IMR-90 (cell line): ENCODE data around the gene CHRNB4. TPM values are rescaled to one million over a fixed set of nuclear protein-coding genes. Genes with fewer than 3 reads are reported as not detected.

ENCODE experiments used
- ATAC-seq: fragments of 200-7000 bp; cut with Tn5 transposase; 2 replicates; pipeline ENCODE4 v1.9.1; 2020; ENCODE audit warnings: low read depth, mild to moderate bottlenecking, moderate library complexity
- BruUV-seq: library from RNA; stranded (reverse); fragments of 400-500 nt; replicated peaks from 2 replicates; lab custom pipeline; 2021; lab: Mats Ljungman, UMichigan
- CTCF ChIA-PET: fragments of 300-600 bp; formaldehyde crosslinking; extraction: SDS; loops from one replicate; lab custom pipeline; 2021; ENCODE audit warnings: antibody characterized with exemption; lab: Yijun Ruan, JAX
- POLR2A ChIA-PET: fragments of 300-600 bp; sonication (Branson Sonifier 250); formaldehyde crosslinking; loops from one replicate; lab custom pipeline; 2022; ENCODE audit warnings: antibody characterized with exemption; ENCODE audit not compliant: unreplicated experiment; lab: Charles Lee
- DNase-seq: peaks from one replicate; pipeline ENCODE4 v3.0.0; 2013
- H2AFZ ChIP-seq: replicated peaks from 2 replicates; pipeline ENCODE3; 2013; ENCODE audit warnings: low read length, mild to moderate bottlenecking; ENCODE audit not compliant: poor library complexity
- H2AK5ac ChIP-seq: 2 replicates; pipeline ENCODE4 v1.6.1; 2013; ENCODE audit warnings: low read depth, low read length, inconsistent platforms
- H2AK9ac ChIP-seq: replicated peaks from 2 replicates; pipeline ENCODE3; 2013; ENCODE audit warnings: mild to moderate bottlenecking, low read depth, low read length, moderate library complexity; ENCODE audit not compliant: poor library complexity
- H2BK120ac ChIP-seq: 2 replicates; pipeline ENCODE4 v1.6.1; 2013; ENCODE audit warnings: low read depth, low read length, inconsistent platforms
- H2BK15ac ChIP-seq: 3 replicates; pipeline ENCODE4 v1.6.1; 2013; ENCODE audit warnings: low read depth, low read length, inconsistent platforms
- H2BK20ac ChIP-seq: 2 replicates; pipeline ENCODE4 v1.6.1; 2013; ENCODE audit warnings: low read depth, mild to moderate bottlenecking, inconsistent platforms, low read length, moderate library complexity
- H2BK5ac ChIP-seq: 2 replicates; pipeline ENCODE4 v1.6.1; 2013; ENCODE audit warnings: mild to moderate bottlenecking, low read depth, low read length, inconsistent platforms; ENCODE audit not compliant: poor library complexity, severe bottlenecking
- H3K14ac ChIP-seq: replicated peaks from 2 replicates; pipeline ENCODE4 v1.6.1; 2013; ENCODE audit warnings: low read depth, low read length, inconsistent platforms
- H3K18ac ChIP-seq: 2 replicates; pipeline ENCODE4 v1.6.1; 2013; ENCODE audit warnings: low read depth, low read length, control low read depth
- H3K23ac ChIP-seq: 2 replicates; pipeline ENCODE4 v1.6.1; 2013; ENCODE audit warnings: low read depth, low read length, inconsistent platforms
- H3K27ac ChIP-seq: 2 replicates; pipeline ENCODE4 v1.5.1; 2013; ENCODE audit warnings: mild to moderate bottlenecking, control low read depth, low read length; ENCODE audit not compliant: insufficient read depth
- H3K27me3 ChIP-seq: 2 replicates; pipeline ENCODE4 v1.6.1; 2013; ENCODE audit warnings: low read length; ENCODE audit not compliant: control insufficient read depth, insufficient read depth
- H3K36me3 ChIP-seq: 2 replicates; pipeline ENCODE4 v1.6.1; 2013; ENCODE audit warnings: low read length, mixed read lengths; ENCODE audit not compliant: control insufficient read depth, insufficient read depth
- H3K4ac ChIP-seq: 2 replicates; pipeline ENCODE4 v1.6.1; 2013; ENCODE audit warnings: low read depth, low read length, inconsistent platforms
- H3K4me1 ChIP-seq: 2 replicates; pipeline ENCODE4 v1.6.1; 2013; ENCODE audit warnings: low read length, mixed read lengths; ENCODE audit not compliant: control insufficient read depth, insufficient read depth
- H3K4me2 ChIP-seq: 2 replicates; pipeline ENCODE4 v1.6.1; 2013; ENCODE audit warnings: low read depth, mild to moderate bottlenecking, control low read depth, low read length, moderate library complexity
- H3K4me3 ChIP-seq: 2 replicates; pipeline ENCODE4 v1.5.1; 2013; ENCODE audit warnings: low read depth, mild to moderate bottlenecking, control low read depth, low read length, moderate library complexity; ENCODE audit not compliant: insufficient read depth
- H3K56ac ChIP-seq: 2 replicates; pipeline ENCODE4 v1.6.1; 2013; ENCODE audit warnings: low read length, inconsistent platforms; ENCODE audit not compliant: insufficient read depth; ENCODE audit errors: extremely low read depth
- H3K79me1 ChIP-seq, 2 experiments: 2 replicates each; pipeline ENCODE4 v1.6.1; 2013; ENCODE audit warnings: low read length in 2 of 2, inconsistent platforms in 1 of 2, low read depth in 1 of 2
- H3K9ac ChIP-seq: 2 replicates; pipeline ENCODE4 v1.6.1; 2013; ENCODE audit warnings: low read depth, low read length, control low read depth
- H3K9me1 ChIP-seq: 2 replicates; pipeline ENCODE4 v1.6.1; 2013; ENCODE audit warnings: low read length, inconsistent platforms; ENCODE audit not compliant: insufficient read depth
- H3K9me3 ChIP-seq: 2 replicates; pipeline ENCODE4 v1.6.1; 2013; ENCODE audit warnings: low read length; ENCODE audit not compliant: control insufficient read depth, insufficient read depth
- H4K20me1 ChIP-seq: 2 replicates; pipeline ENCODE4 v1.6.1; 2013; ENCODE audit warnings: low read length, inconsistent platforms; ENCODE audit not compliant: insufficient read depth
- H4K5ac ChIP-seq: 2 replicates; pipeline ENCODE4 v1.6.1; 2013; ENCODE audit warnings: mild to moderate bottlenecking, low read depth, low read length, control low read depth
- H4K8ac ChIP-seq, 2 experiments: 2 replicates each; pipeline ENCODE4 v1.6.1; 2013; ENCODE audit warnings: low read depth in 2 of 2, low read length in 2 of 2, control low read depth in 1 of 2, inconsistent platforms in 1 of 2
- H4K91ac ChIP-seq: 2 replicates; pipeline ENCODE4 v1.6.1; 2013; ENCODE audit warnings: low read depth, low read length, inconsistent platforms; ENCODE audit not compliant: insufficient read depth
- FOS ChIP-seq: fragments of 150-350 bp; IDR thresholded peaks from 2 replicates; pipeline ENCODE4 v1.6.1; 2016; ENCODE audit warnings: low read depth, low read length
- NFE2L2 ChIP-seq: fragments of 150-350 bp; IDR thresholded peaks from 2 replicates; pipeline ENCODE4 v1.6.1; 2016; ENCODE audit warnings: low read depth, mild to moderate bottlenecking, low read length
- RCOR1 ChIP-seq: IDR thresholded peaks from 2 replicates; pipeline ENCODE4 v1.6.1; 2012; ENCODE audit warnings: mild to moderate bottlenecking, low read length, improper control_type of control experiment; ENCODE audit not compliant: insufficient replicate concordance
- RFX5 ChIP-seq: IDR thresholded peaks from 2 replicates; pipeline ENCODE4 v1.8.0; 2012; ENCODE audit warnings: low read depth, mild to moderate bottlenecking, low read length, moderate library complexity
- SMC3 ChIP-seq: fragments of 150-350 bp; IDR thresholded peaks from 2 replicates; pipeline ENCODE4 v1.6.1; 2016; ENCODE audit warnings: low read depth, mild to moderate bottlenecking, antibody characterized with exemption, low read length, moderate library complexity
- USF2 ChIP-seq: fragments of 150-350 bp; IDR thresholded peaks from 2 replicates; pipeline ENCODE4 v1.6.1; 2017; ENCODE audit warnings: mild to moderate bottlenecking, antibody characterized with exemption, low read length, low read depth
- WGBS, 2 experiments: methylation state at CpG; one replicate each; pipeline versions ENCODE4 v1.1.5 to v1.1.7; 2013; ENCODE audit warnings: missing lambda C conversion rate in 2 of 2; ENCODE audit not compliant: insufficient read length in 1 of 2; ENCODE audit errors: extremely low coverage in 2 of 2; 5-methylcytosine and 5-hydroxymethylcytosine counted together
- dilution Hi-C: fragments of 300-500 bp; cut with HindIII; formaldehyde crosslinking; loops from one replicate; pipeline ENCODE4 v1.14.3; 2018; ENCODE audit warnings: low sequenced_read_pairs; ENCODE audit not compliant: unreplicated experiment
- in situ Hi-C: fragments of 300-500 bp; cut with MboI; formaldehyde crosslinking; loops from 3 replicates; pipeline ENCODE4 v1.14.3; 2019; ENCODE audit warnings: low sequenced_read_pairs, inconsistent platforms, mixed read lengths
- intact Hi-C: fragments of 100-400 bp; cut with micrococcal nuclease; formaldehyde crosslinking; loops from 2 replicates; pipeline ENCODE4 v1.10.0; 2022
- polyA plus RNA-seq, 3 experiments: library from polyadenylated mRNA; depleted of rRNA; stranded (reverse); fragments of >200 nt; gene quantifications; 2 replicates each; pipeline ENCODE4 v1.2.3, GENCODE V29; 2012; ENCODE audit warnings: low replicate concordance in 1 of 3
- total RNA-seq: library from RNA; depleted of rRNA; stranded (reverse); fragments of >200 nt; gene quantifications from 2 replicates; pipeline ENCODE4 v1.2.3, GENCODE V29; 2012
- TF ChIP-seq, protein P1 (sequence below): fragments of 150-350 bp; IDR thresholded peaks from 2 replicates; pipeline ENCODE4 v1.6.1; 2016; ENCODE audit warnings: low read depth, mild to moderate bottlenecking, low read length, moderate library complexity, borderline replicate concordance

Gene CHRNB4
- total and polyA plus RNA-seq, 2 of the 4 experiments (the other 2 are of a cell fraction): not detected

GRCh38 chr15:78624651-78625590 lies 16.1 kb downstream of the CHRNB4 start (continued):
- TF ChIP-seq, protein P1, sequence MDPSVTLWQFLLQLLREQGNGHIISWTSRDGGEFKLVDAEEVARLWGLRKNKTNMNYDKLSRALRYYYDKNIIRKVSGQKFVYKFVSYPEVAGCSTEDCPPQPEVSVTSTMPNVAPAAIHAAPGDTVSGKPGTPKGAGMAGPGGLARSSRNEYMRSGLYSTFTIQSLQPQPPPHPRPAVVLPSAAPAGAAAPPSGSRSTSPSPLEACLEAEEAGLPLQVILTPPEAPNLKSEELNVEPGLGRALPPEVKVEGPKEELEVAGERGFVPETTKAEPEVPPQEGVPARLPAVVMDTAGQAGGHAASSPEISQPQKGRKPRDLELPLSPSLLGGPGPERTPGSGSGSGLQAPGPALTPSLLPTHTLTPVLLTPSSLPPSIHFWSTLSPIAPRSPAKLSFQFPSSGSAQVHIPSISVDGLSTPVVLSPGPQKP: no peak

DNA sequence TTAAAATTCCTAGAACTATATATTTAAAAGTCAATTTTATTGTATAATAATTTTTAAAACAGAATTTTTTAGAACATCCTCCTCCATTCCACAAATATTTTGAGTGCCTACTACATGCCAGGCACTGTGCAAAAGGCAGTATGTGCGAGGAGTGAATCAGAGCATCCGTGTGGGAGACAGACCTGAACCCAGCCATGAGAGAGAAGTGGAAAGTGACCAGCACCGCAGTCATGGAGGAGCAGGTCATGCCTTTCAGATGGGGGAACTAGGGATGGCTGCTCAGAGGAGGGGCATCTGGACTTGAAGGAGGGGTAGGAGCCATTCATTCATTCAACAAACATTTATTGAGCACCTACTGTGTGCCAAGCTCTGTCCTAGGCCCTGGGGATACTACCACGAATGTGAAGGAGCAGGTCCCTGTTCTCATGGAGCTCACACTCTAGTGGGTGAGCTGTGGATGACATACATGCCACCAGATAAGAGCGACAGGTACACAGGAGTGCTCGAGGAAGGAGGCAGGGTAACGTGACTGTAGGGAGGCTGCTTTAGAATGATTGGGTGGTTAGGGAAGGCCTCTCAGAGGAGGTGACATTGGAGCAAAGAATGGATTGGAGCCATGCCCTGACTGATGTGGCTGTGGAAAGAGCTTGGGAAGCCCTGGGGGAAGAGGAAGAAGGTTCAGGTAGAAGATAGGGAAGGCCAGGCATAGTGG lies 17.1 kb downstream of the CHRNB4 start:
- Histone ChIP-seq H3K9ac (no peak overlapping the region), H3K9me1 (no peaks in the 10 kb centered on the region), H3K4ac (no peak overlapping the region), H4K5ac (no peak overlapping the region), H3K27me3 (peaks cover 77% of the 10 kb centered on the region), H2BK5ac (no peak overlapping the region), H2BK15ac (no peak overlapping the region), H3K79me1 (no peaks in the 10 kb centered on the region), H3K9me3 (no peaks in the 10 kb centered on the region), H4K91ac (no peak overlapping the region), H2BK120ac (no peak overlapping the region), H3K27ac (no peak overlapping the region), H2AK5ac (no peak overlapping the region), H4K8ac (no peak overlapping the region), H2AK9ac (no peak overlapping the region), H3K18ac (no peak overlapping the region), H3K36me3 (no peaks in the 10 kb centered on the region), H3K4me3 (no peak overlapping the region), H3K23ac (no peak overlapping the region; the same call in 1 of the 2 replicates), H3K56ac (no peak overlapping the region), H2AFZ (no peak overlapping the region), H3K4me1 (no peaks in the 10 kb centered on the region), H3K14ac (no peak overlapping the region), H2BK20ac (no peak overlapping the region), H4K20me1 (0 out of 2 replicates have a peak, but pooled peaks cover 2% of the 10 kb centered on the region), H3K4me2 (no peak overlapping the region)
- no TSS peak for BruUV-seq
- in situ Hi-C loops (no loop called here), dilution Hi-C loops (no loop called here), intact Hi-C loops (no loop called here)
- ChIA-PET POLR2A (no interaction called here), CTCF (no interaction called here)
- 65% methylated on average over 3 of the region's 7 CpGs; no CpG with 5 or more reads in 1 of the 2 experiments for WGBS, 2 experiments
- no peak for DNase-seq
- ATAC-seq: no peak
- TF ChIP-seq, protein P1: no peak
- TF ChIP-seq RFX5 (no peak), SMC3 (no peak), USF2 (no peak), NFE2L2 (no peak), FOS (no peak), RCOR1 (no peak)
